ENCODE measurements around the gene COMMD7. TPM values are rescaled to one million over a fixed set of nuclear protein-coding genes. Genes with fewer than 3 reads are reported as not detected.
A peak's percentile ranks its signal among the peaks of the same experiment; 100 is the strongest.

Gene COMMD7
- total and polyA plus RNA-seq, 9 of the 15 experiments (the other 6 are each of a cell fraction or from before 2014, with no cell fraction given), result 11.9 to 69.1 (median 34.7) TPM

- TF ChIP-seq MITF (IDR thresholded peaks at IDR 0.05) (no peak), FOXP4 (CRISPR knock-in tag; IDR thresholded peaks at IDR 0.05; ENCODE audit: borderline replicate concordance) (no peak), ATF7 (IDR thresholded peaks at IDR 0.05) (peak; percentile 94), ZNF277 (CRISPR knock-in tag; IDR thresholded peaks at IDR 0.05; ENCODE audit: borderline replicate concordance) (no peak), ARID1B (IDR thresholded peaks at IDR 0.05) (peak; percentile 99), PTRF (tag; IDR thresholded peaks at IDR 0.05) (no peak), ZNF644 (tag; IDR thresholded peaks at IDR 0.05; ENCODE audit: low read depth) (peak; percentile 41; the same call in 1 of the 2 replicates), ZEB2 (IDR thresholded peaks at IDR 0.05) (peak; percentile 97), HES1 (IDR thresholded peaks at IDR 0.05; ENCODE audit: low read depth) (peak; percentile 84), HDGF (IDR thresholded peaks at IDR 0.05) (peak; percentile 20; the same call in 1 of the 2 replicates), RERE (CRISPR knock-in tag; IDR thresholded peaks at IDR 0.05; ENCODE audit: borderline replicate concordance) (no peak), ZNF778 (CRISPR knock-in tag; IDR thresholded peaks at IDR 0.05) (no peak), ELF4 (CRISPR knock-in tag; IDR thresholded peaks at IDR 0.05) (peak; percentile 92), ATF4 (CRISPR knock-in tag; IDR thresholded peaks at IDR 0.05) (0 out of 2 replicates have a peak, but pooled peaks have one; percentile 51), ZNF143 (CRISPR knock-in tag; IDR thresholded peaks at IDR 0.05) (no peak)
Observed at GRCh38 chr20:32752458-32753250, 9.4 kb upstream of the COMMD7 start (continued).
